GM10248 (cell line): Measurements from ENCODE around the gene FGFR3.

Experiments
- CTCF ChIA-PET: fragments of 300-600 bp; sonication (Branson Sonifier 250); formaldehyde crosslinking; extraction: SDS; loops from one replicate; lab custom pipeline; 2021; ENCODE audit warnings: antibody characterized with exemption; lab: Yijun Ruan, JAX
- POLR2A ChIA-PET: fragments of 350-650 bp; sonication (Branson Sonifier 250); formaldehyde crosslinking; extraction: SDS; loops from one replicate; lab custom pipeline; 2020; ENCODE audit warnings: antibody characterized with exemption; lab: Yijun Ruan, JAX
- DNase-seq: peaks from one replicate; pipeline ENCODE4 v3.0.0; 2012; ENCODE audit errors: extremely low spot score
- TF ChIP-seq, protein P1 (sequence below): IDR thresholded peaks from 2 replicates; pipeline ENCODE4 v1.5.1; 2012; ENCODE audit warnings: mild to moderate bottlenecking, low read depth; ENCODE audit errors: extremely low read depth, missing control alignments, control extremely low read depth

Gene FGFR3

DNA sequence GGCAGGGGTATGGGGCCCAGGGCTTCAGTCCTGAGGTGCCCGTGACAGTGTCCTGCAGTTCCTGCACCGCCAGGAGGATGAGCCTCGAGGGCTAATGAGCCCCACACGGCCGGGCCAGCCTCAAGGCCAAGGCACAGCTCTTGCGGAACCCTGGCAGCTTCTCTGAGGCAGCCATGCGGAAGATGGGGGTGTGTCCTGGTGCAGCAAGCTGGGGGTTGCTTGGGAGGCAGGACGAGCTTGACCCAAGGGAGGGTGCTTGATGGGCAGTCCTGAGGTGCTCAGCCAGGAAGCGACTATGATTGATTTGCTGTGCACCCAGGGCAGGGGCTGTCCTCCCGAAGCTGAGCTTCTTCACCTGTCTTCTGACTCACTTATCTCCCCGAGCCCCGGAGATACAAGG is 9.1 kb upstream of the FGFR3 start:
- ChIA-PET CTCF (interaction anchor here (1.3 to 1.5 kb wide), 2 partner anchors 36 to 91 kb away, joined by 4 read pairs; no protein-coding TSS in a partner anchor), POLR2A (no interaction called here)
- TF ChIP-seq, protein P1, sequence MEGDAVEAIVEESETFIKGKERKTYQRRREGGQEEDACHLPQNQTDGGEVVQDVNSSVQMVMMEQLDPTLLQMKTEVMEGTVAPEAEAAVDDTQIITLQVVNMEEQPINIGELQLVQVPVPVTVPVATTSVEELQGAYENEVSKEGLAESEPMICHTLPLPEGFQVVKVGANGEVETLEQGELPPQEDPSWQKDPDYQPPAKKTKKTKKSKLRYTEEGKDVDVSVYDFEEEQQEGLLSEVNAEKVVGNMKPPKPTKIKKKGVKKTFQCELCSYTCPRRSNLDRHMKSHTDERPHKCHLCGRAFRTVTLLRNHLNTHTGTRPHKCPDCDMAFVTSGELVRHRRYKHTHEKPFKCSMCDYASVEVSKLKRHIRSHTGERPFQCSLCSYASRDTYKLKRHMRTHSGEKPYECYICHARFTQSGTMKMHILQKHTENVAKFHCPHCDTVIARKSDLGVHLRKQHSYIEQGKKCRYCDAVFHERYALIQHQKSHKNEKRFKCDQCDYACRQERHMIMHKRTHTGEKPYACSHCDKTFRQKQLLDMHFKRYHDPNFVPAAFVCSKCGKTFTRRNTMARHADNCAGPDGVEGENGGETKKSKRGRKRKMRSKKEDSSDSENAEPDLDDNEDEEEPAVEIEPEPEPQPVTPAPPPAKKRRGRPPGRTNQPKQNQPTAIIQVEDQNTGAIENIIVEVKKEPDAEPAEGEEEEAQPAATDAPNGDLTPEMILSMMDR, result no peak
- no peak for DNase-seq

DNA sequence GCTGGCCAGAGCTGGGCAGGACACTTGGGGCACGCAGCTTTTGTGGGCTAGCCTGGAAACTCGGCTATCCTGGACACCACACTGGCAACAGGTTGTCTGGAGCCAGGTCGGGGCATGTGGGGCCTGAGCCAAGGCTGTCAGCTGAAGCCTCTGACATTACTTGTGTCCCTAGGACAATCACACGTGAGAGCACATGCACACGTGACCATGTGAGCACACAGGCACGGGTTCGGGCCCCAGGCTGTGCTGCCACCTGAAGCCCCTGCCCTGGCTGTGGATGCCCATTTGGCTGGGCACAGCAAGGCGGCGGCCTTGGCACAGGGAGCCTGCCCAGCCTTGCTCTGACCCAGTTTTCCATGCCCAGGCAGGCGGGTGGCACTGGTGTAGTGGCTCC is 8.7 kb upstream of the FGFR3 start:
- DNase-seq, result no peak
- CTCF ChIA-PET, result interaction anchor here (1.3 to 1.5 kb wide), 2 partner anchors 36 to 91 kb away, joined by 4 read pairs; no protein-coding TSS in a partner anchor
- POLR2A ChIA-PET, result no interaction called here

DNA sequence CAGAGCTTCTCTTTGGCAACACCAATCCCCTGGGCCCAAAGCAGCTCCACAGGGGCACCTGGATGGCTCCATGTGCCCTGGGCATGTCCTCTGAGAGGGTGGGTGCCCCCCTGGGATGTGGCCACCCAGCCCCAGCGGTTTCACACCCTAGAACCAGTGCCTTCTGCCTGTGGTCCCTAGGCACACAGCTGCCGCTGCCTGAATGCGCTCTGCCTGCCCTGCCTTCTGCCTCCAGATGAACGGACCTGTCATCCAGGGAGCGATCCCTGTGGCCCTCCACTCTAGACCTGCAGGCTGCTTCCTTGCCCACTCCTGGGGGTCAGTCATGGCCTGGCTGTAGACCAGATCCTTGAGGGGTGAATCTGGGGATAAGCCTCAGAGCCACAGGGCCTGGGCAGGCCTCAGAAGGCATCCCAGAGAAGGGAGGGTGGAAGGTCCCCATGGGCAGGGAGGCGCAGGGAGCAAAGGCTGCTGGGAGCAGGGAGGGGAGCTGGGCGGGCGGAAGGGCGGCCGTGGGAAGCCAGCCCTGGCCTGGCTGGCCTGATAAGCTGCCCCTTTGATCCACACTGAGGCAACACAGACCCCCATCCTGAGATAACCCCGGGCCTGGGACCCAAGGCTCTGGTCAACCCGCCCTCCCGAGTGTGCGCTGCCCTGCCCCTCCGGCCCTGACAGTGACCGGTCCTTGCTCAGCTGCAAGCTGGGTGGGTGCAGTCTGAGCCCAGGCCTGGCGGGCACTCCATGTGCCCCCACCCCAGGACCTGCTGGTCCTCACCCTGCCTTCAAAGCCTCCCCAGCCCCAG is 8.1 kb upstream of the FGFR3 start:
- ChIA-PET POLR2A (no interaction called here), CTCF (interaction anchor here (1.3 to 1.8 kb wide), 2 partner anchors 24 to 92 kb away, joined by 3 to 6 read pairs; no protein-coding TSS in a partner anchor)
- DNase-seq, result no peak
- TF ChIP-seq, protein P1, result no peak

More for the DNA sequence above, 8.7 kb upstream of the FGFR3 start:
- TF ChIP-seq, protein P1, result no peak

DNA sequence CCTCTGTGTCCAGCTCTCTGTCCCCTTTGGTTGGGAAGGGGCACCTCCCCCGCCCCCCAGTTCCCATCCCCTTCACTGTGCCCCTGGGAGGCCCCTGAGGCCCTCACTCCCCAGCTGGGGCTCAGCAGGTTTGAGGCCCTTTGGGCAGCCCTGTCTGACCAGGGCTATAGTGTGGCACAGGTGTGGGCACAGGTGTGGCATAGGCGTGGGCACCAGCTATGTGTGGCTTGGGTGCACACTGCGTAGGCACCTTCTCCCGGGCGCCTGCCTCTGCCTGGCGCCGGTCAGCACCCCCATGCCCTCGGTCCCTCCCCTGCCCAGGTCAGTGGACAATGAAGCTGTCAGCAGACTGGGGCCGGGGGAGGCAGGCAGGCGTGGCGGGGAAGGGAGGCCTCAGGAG is 7.5 kb upstream of the FGFR3 start:
- TF ChIP-seq, protein P1, result no peak
- POLR2A ChIA-PET, result no interaction called here
- CTCF ChIA-PET, result interaction anchor here (1.3 to 1.8 kb wide), 2 partner anchors 23 to 92 kb away, joined by 3 to 6 read pairs; no protein-coding TSS in a partner anchor
- DNase-seq, result no peak

DNA sequence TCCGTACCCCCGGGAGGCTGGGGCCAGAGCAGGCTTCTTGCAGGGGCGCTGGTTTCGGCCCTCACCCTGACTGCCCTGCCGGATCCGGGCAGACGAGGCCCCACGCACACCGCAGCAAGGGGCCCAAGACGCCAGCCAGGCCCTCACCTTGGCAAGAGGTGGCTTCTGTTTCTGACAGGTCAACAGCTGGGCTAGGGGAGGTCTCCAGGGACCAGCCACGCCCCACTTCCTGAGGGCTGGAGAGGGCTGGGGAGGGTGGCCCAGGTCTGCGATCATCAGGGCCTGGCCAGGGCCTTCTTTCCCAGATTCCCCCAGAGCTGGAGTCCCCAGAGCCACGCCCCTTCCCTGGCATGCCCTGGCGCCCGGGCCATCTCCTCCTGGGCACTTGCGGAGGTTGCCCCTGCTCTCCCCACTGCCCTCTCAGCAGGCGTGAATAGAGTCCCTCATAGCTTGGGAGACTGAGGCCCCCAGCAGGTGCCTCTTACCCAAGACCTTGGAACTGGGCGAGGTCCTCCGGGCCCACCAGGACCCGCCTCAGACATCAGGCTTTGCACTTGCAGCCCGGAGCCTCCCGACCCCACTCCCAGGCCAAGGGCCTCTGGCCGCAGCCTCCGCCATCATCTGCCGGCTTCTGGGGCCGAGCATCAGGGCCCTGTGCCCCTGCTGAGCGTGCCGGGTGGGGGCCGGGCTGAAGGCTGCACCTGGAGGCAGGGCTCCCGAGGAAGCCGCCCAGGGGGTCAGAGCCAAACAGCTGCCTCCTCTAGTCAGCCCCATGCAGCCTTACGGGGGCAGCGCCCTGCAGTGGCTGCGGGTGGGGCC is 6.3 kb upstream of the FGFR3 start:
- no peak for DNase-seq
- TF ChIP-seq, protein P1, result no peak
- ChIA-PET POLR2A (no interaction called here), CTCF (interaction anchor here (1.3 to 1.8 kb wide), 2 partner anchors 22 to 94 kb away, joined by 3 to 6 read pairs; no protein-coding TSS in a partner anchor)

DNA sequence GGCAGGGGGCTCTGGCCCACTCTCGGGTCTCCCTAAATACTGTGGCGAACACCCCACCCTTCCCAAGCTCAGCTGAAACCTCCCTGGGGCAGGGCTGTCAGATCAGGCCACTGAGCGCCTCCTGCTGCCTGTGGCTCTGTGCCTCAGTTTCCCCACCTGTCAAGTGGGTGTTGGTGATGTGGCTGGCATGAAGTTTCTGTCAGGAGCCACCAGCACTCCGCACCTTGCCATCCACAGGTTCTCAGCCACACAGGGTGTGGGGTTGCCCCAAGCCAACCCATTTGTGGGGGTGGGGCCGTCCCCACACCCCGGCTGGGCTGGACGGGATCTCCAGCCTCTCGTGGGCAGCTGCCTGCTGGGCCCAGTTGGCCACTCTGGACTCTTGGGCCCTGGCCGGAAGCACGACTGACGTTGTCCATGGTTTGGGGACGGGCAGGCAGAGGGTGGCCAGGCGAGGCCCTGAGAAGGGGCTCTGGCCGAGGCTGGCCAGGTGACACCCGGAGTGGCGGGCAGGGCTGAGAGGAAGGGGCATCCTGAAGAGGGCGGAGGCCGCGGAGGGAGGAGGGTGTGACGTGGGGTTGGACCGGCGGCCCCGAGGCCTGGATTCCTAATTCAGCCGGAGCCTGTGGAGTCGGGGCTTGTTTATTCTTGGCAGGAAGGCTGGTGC is 5.5 kb upstream of the FGFR3 start:
- TF ChIP-seq, protein P1, result no peak
- DNase-seq, result no peak
- CTCF ChIA-PET, result interaction anchor here (1.1 kb wide), 1 partner anchor 39 kb away, joined by 3 read pairs; no protein-coding TSS in a partner anchor
- POLR2A ChIA-PET, result no interaction called here
